Prostate gland (tissue), 2 donors: ENCODE measurements around the gene KRTAP9-9. TPM values are rescaled to one million over a fixed set of nuclear protein-coding genes. Genes with fewer than 3 reads are reported as not detected.
"Not testable (repeated sequence)": the region's sequence is repeated elsewhere in the genome, so short reads cannot be mapped to it uniquely, and the experiment has no call there.

Experiments
- DNase-seq: peaks from one replicate; pipeline ENCODE4 v3.0.0-alpha.2; 2019; ENCODE audit warnings: low spot score
- H3K27ac ChIP-seq, 2 donors: fragments of 200-600 bp; sonication (generic); 2 replicates each; pipeline ENCODE4 v1.5.1; 2017 to 2019
- H3K27me3 ChIP-seq: fragments of 200-600 bp; sonication (generic); replicated peaks from 2 replicates; pipeline ENCODE4 v1.5.1; 2019; ENCODE audit not compliant: insufficient read depth
- H3K36me3 ChIP-seq, 2 donors: fragments of 200-600 bp; sonication (generic); 1 replicate in 1 of 2; 2 replicates in 1 of 2; pipeline versions ENCODE4 v1.5.1 to v1.8.1; 2017 to 2019
- H3K4me1 ChIP-seq: fragments of 200-600 bp; sonication (generic); replicated peaks from 2 replicates; pipeline ENCODE4 v1.5.1; 2019
- H3K4me3 ChIP-seq, 2 donors: fragments of 200-600 bp; sonication (generic); 2 replicates each; pipeline ENCODE4 v1.5.1; 2017 to 2019
- H3K9me3 ChIP-seq: fragments of 200-600 bp; sonication (generic); 2 replicates; pipeline ENCODE4 v1.5.1; 2017
- POLR2A ChIP-seq: fragments of 450-650 bp; IDR thresholded peaks from one replicate; pipeline ENCODE4 v1.6.1; 2016; ENCODE audit warnings: antibody characterized with exemption, mild to moderate bottlenecking
- POLR2AphosphoS5 ChIP-seq: sonication (generic); formaldehyde crosslinking; IDR thresholded peaks from one replicate; pipeline ENCODE4 v1.6.1; 2017; ENCODE audit warnings: antibody characterized with exemption
- WGBS: methylation state at CpG from one replicate; pipeline ENCODE4 v1.1.5; 2018; 5-methylcytosine and 5-hydroxymethylcytosine counted together
- intact Hi-C: fragments of 100-400 bp; cut with DNase I; formaldehyde crosslinking; loops from one replicate; pipeline ENCODE4 v1.14.2; 2022
- total RNA-seq, 2 donors: library from RNA; depleted of rRNA; stranded (reverse); fragments of >200 nt; gene quantifications; one replicate each; pipeline ENCODE4 v1.1.0, GENCODE V29; 2016
- TF ChIP-seq, protein P1 (sequence below), 4 experiments: fragments of 200-600 bp in 2 of 4; fragments of 450-650 bp in 2 of 4; sonication (generic) in 2 of 4; IDR thresholded peaks; 1 replicate in 3 of 4; 2 replicates in 1 of 4; pipeline ENCODE4 v1.5.1; 2016 to 2019; ENCODE audit warnings: antibody characterized with exemption in 4 of 4, mild to moderate bottlenecking in 2 of 4, moderate library complexity in 2 of 4

KRTAP9-9 gene
- total RNA-seq, 2 donors from 2014 or later: not detected

DNA sequence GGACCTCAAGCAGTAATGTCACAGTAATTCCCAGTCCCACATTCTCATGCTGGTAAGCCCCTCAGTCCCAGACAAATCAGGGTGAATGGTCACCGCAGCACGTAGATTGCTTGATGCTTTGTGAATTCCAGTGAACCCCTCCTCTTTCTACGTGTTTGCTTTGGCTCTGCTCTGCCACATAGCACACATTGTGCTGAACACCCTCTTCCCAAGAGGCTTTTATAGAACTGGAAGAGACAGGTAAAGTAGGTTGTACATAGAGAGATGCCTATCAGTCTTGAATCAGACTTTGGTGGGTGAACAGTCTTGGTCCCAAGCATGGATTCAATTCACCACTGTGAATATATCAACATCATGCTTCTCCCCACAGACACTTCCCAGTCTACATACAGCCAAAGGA lies 9.4 kb downstream of the KRTAP9-9 start:
- H3K4me1 ChIP-seq: no peaks in the 10 kb centered on the region
- WGBS: 40% methylated on average over 3 of the region's 3 CpGs
- H3K9me3 ChIP-seq: no peaks in the 10 kb centered on the region
- no peak overlapping the region for H3K27ac ChIP-seq
- intact Hi-C loops: no loop called here
- TF ChIP-seq POLR2A (no peak), POLR2AphosphoS5 (peak; percentile 51)
- TF ChIP-seq, protein P1, sequence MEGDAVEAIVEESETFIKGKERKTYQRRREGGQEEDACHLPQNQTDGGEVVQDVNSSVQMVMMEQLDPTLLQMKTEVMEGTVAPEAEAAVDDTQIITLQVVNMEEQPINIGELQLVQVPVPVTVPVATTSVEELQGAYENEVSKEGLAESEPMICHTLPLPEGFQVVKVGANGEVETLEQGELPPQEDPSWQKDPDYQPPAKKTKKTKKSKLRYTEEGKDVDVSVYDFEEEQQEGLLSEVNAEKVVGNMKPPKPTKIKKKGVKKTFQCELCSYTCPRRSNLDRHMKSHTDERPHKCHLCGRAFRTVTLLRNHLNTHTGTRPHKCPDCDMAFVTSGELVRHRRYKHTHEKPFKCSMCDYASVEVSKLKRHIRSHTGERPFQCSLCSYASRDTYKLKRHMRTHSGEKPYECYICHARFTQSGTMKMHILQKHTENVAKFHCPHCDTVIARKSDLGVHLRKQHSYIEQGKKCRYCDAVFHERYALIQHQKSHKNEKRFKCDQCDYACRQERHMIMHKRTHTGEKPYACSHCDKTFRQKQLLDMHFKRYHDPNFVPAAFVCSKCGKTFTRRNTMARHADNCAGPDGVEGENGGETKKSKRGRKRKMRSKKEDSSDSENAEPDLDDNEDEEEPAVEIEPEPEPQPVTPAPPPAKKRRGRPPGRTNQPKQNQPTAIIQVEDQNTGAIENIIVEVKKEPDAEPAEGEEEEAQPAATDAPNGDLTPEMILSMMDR (IDR thresholded peaks at IDR 0.05): no peak
- H3K36me3 ChIP-seq: no peaks in the 10 kb centered on the region
- H3K27me3 ChIP-seq: no peaks in the 10 kb centered on the region
- H3K4me3 ChIP-seq: no peak overlapping the region
- no peak for DNase-seq

DNA sequence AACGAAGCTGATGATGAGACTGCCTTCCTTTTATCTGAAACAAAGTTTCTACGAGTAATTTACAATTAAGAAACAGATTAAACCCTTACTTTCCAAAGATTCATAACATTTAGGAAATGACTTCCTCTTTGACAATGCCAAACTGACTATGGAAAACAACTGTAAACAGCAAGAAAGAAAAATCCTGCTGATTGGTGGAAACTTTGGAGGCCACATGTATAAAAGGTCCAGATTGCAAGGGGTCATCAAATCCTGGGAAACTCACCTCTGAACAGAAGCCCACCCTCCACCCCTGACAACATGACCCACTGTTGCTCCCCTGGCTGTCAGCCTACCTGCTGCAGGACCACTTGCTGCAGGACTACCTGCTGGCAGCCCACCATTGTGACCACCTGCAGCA lies 9.9 kb downstream of the KRTAP9-9 start, which contains the start of gene KRTAP9-6:
KRTAP9-6 (plus strand) TSS at position 301 of the 400 bp plus-strand sequence; CDS start at position 301, 0 bp downstream.
- no peaks in the 10 kb centered on the region for H3K36me3 ChIP-seq
- H3K4me1 ChIP-seq: no peaks in the 10 kb centered on the region
- no peak within 1 kb of the TSS for H3K4me3 ChIP-seq
- H3K9me3 ChIP-seq: no peaks in the 10 kb centered on the region
- intact Hi-C loops: no loop called here
- no peak for DNase-seq
- no peak within 1 kb of the TSS for H3K27ac ChIP-seq
- H3K27me3 ChIP-seq: no peaks in the 10 kb centered on the region
- WGBS: 31% methylated on average over 2 of the region's 2 CpGs
- TF ChIP-seq POLR2A: no peak

DNA sequence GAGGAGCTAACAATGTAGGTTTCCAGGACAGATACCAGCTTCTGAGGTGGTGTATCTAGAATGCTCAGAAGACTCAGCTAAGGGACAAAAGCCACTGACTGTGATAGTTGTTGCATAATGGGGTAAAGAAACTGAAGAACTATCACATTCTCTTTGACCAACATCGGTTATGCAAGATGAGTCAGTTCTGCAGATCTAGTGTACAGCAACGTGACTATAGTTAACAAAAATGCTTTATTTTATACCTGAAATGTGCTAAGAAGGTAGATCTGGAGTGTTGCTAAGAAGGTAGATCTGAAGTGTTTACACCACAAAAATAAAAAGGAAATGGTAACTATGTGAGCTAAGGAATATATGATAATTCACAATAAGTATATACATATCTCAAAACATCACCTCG lies 12.5 kb downstream of the KRTAP9-9 start:
- no peak overlapping the region for H3K4me3 ChIP-seq
- no CpG with 5 or more reads among the region's 3 CpGs for WGBS
- intact Hi-C loops: no loop called here
- no peaks in the 10 kb centered on the region for H3K9me3 ChIP-seq
- no peak overlapping the region for H3K27ac ChIP-seq
- no peak for DNase-seq
- TF ChIP-seq, protein P1 (IDR thresholded peaks at IDR 0.05): no peak
- no peak for TF ChIP-seq POLR2AphosphoS5
- no peak for TF ChIP-seq POLR2A
- H3K27me3 ChIP-seq: no peaks in the 10 kb centered on the region
- H3K36me3 ChIP-seq: no peaks in the 10 kb centered on the region
- H3K4me1 ChIP-seq: no peaks in the 10 kb centered on the region

DNA sequence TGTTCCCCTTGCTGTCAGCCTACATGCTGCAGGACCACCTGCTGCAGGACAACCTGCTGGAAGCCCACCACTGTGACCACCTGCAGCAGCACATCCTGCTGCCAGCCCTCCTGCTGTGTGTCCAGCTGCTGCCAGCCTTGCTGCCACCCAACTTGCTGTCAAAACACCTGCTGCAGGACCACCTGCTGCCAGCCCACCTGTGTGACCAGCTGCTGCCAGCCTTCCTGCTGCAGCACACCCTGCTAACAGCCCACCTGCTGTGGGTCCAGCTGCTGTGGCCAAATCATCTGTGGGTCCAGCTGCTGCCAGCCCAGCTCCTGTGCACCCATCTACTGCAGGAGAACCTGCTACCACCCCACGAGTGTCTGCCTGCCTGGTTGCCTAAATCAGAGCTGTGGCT lies 16.1 kb downstream of the KRTAP9-9 start:
- not testable (repeated sequence) for H3K4me3 ChIP-seq
- WGBS: no CpG with 5 or more reads among the region's 1 CpG

DNA sequence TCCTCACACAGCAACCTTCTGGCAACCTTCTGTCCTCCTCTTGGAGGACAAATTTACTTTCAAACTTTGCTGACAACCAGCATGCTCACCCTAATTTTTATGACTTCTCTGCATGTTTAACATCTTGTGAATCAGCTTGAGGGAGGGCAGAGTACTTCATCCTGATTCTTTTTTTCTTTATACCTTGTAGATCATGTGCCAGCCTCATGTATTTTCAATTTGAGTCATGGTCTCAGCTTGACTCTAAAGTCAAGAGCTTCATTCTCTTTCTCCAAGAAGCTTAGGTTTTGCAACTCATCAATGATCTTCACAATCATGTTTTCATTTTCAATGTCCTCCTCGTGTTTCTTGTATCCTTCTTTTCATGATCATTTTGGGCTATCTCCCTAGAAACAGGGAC lies 16.7 kb downstream of the KRTAP9-9 start:
- Histone ChIP-seq H3K27ac (no peak overlapping the region), H3K9me3 (no peaks in the 10 kb centered on the region), H3K4me3 (no peak overlapping the region), H3K4me1 (no peaks in the 10 kb centered on the region), H3K27me3 (no peaks in the 10 kb centered on the region), H3K36me3 (no peaks in the 10 kb centered on the region)
- intact Hi-C loops: no loop called here
- no peak for DNase-seq
- TF ChIP-seq, protein P1 (IDR thresholded peaks at IDR 0.05): no peak
- TF ChIP-seq POLR2A (no peak), POLR2AphosphoS5 (no peak)
- no CpG with 5 or more reads among the region's 1 CpG for WGBS

More for the DNA sequence above, 16.1 kb downstream of the KRTAP9-9 start:
- DNase-seq, H3K27ac ChIP-seq, H3K4me1 ChIP-seq, H3K9me3 ChIP-seq, H3K36me3 ChIP-seq, intact Hi-C loops, H3K27me3 ChIP-seq: not testable (repeated sequence)

GRCh38 chr17:41275648-41276190 lies 20.5 kb downstream of the KRTAP9-9 start, which contains the start of gene KRTAP9-7:
Gene KRTAP9-7, plus strand, starts transcription at chr17:41275698. Its CDS starts 0 bp downstream, at chr17:41275698.
- DNase-seq, intact Hi-C loops, H3K27ac ChIP-seq, H3K36me3 ChIP-seq, H3K4me1 ChIP-seq, H3K9me3 ChIP-seq, H3K4me3 ChIP-seq, H3K27me3 ChIP-seq: not testable (repeated sequence)
- WGBS: 73% methylated on average over 3 of the region's 3 CpGs
